ENCODE measurements around the gene NUP85. TPM values are rescaled to one million over a fixed set of nuclear protein-coding genes. Genes with fewer than 3 reads are reported as not detected.

NUP85 gene
- total RNA-seq, 1 experiment from 2014 or later, result 117 TPM

- no peaks in the 10 kb centered on the region for H3K4me1 Mint-ChIP-seq (ENCODE audit: low read depth, unreplicated experiment)
- no peak for TF ChIP-seq CTCF (IDR thresholded peaks at IDR 0.05; ENCODE audit: unreplicated experiment)
- H3K36me3 Mint-ChIP-seq (ENCODE audit: insufficient read depth, unreplicated experiment), result peaks cover 92% of the 10 kb centered on the region
- intact Hi-C loops (cut with micrococcal nuclease; ENCODE audit: unreplicated experiment), result no loop called here
- DNase-seq, result no peak
- CTCF ChIA-PET, result no interaction called here
- no peak overlapping the region for H3K4me3 Mint-ChIP-seq (ENCODE audit: low read depth, unreplicated experiment)
- no peaks in the 10 kb centered on the region for H3K9me3 Mint-ChIP-seq (ENCODE audit: low read depth, unreplicated experiment)
- no TSS peak for BruUV-seq (replicated peaks)
- H3K27me3 Mint-ChIP-seq (ENCODE audit: unreplicated experiment), result no peaks in the 10 kb centered on the region
- no peak overlapping the region for H3K27ac Mint-ChIP-seq (ENCODE audit: unreplicated experiment)
Measured at GRCh38 chr17:75176625-75177024, 28.9 kb upstream of the NUP85 start.

- H3K27me3 Mint-ChIP-seq (ENCODE audit: unreplicated experiment), result no peaks in the 10 kb centered on the region
- BruUV-seq (replicated peaks), result no TSS peak
- intact Hi-C loops (cut with micrococcal nuclease; ENCODE audit: unreplicated experiment), result no loop called here
- H3K27ac Mint-ChIP-seq (ENCODE audit: unreplicated experiment), result no peak overlapping the region
- TF ChIP-seq CTCF (IDR thresholded peaks at IDR 0.05; ENCODE audit: unreplicated experiment), result no peak
- H3K9me3 Mint-ChIP-seq (ENCODE audit: low read depth, unreplicated experiment), result peaks cover under 1% of the 10 kb centered on the region
- H3K4me3 Mint-ChIP-seq (ENCODE audit: low read depth, unreplicated experiment), result no peak overlapping the region
- peaks cover 3% of the 10 kb centered on the region for H3K4me1 Mint-ChIP-seq (ENCODE audit: low read depth, unreplicated experiment)
- CTCF ChIA-PET, result interaction anchor here (0.5 to 0.7 kb wide), 2 partner anchors 51 to 414 kb away, joined by 4 read pairs; no protein-coding TSS in a partner anchor
- H3K36me3 Mint-ChIP-seq (ENCODE audit: insufficient read depth, unreplicated experiment), result peaks cover 92% of the 10 kb centered on the region
- no peak for DNase-seq
Measured at GRCh38 chr17:75178453-75178852, 27.0 kb upstream of the NUP85 start.

- no peaks in the 10 kb centered on the region for H3K27me3 Mint-ChIP-seq (ENCODE audit: unreplicated experiment)
- peak overlapping the region; percentile 76 for H3K4me3 Mint-ChIP-seq (ENCODE audit: low read depth, unreplicated experiment)
- CTCF ChIA-PET, result interaction anchor here (0.7 kb wide), 1 partner anchor 29 kb away, joined by 3 read pairs; no protein-coding TSS in a partner anchor
- no TSS peak for BruUV-seq (replicated peaks)
- TF ChIP-seq CTCF (IDR thresholded peaks at IDR 0.05; ENCODE audit: unreplicated experiment), result no peak
- H3K36me3 Mint-ChIP-seq (ENCODE audit: insufficient read depth, unreplicated experiment), result peaks cover 85% of the 10 kb centered on the region
- no peak for DNase-seq
- intact Hi-C loops (cut with micrococcal nuclease; ENCODE audit: unreplicated experiment), result no loop called here
- peaks cover 17% of the 10 kb centered on the region for H3K4me1 Mint-ChIP-seq (ENCODE audit: low read depth, unreplicated experiment)
- H3K27ac Mint-ChIP-seq (ENCODE audit: unreplicated experiment), result peak overlapping the region; percentile 22
- peaks cover 5% of the 10 kb centered on the region for H3K9me3 Mint-ChIP-seq (ENCODE audit: low read depth, unreplicated experiment)
Measured at GRCh38 chr17:75181110-75181509, 24.4 kb upstream of the NUP85 start.

- Mint-ChIP-seq H3K9me3 (ENCODE audit: low read depth, unreplicated experiment) (peaks cover 5% of the 10 kb centered on the region), H3K27me3 (ENCODE audit: unreplicated experiment) (no peaks in the 10 kb centered on the region), H3K36me3 (ENCODE audit: insufficient read depth, unreplicated experiment) (peaks cover 79% of the 10 kb centered on the region), H3K27ac (ENCODE audit: unreplicated experiment) (peak overlapping the region; percentile 22), H3K4me3 (ENCODE audit: low read depth, unreplicated experiment) (peak overlapping the region; percentile 76), H3K4me1 (ENCODE audit: low read depth, unreplicated experiment) (peaks cover 17% of the 10 kb centered on the region)
- CTCF ChIA-PET, result interaction anchor here (0.7 kb wide), 1 partner anchor 29 kb away, joined by 3 read pairs; no protein-coding TSS in a partner anchor
- TSS peak; percentile 43 for BruUV-seq (replicated peaks)
- DNase-seq, result peak; percentile 26
- intact Hi-C loops (cut with micrococcal nuclease; ENCODE audit: unreplicated experiment), result no loop called here
- no peak for TF ChIP-seq CTCF (IDR thresholded peaks at IDR 0.05; ENCODE audit: unreplicated experiment)
Measured at GRCh38 chr17:75181608-75182318, 23.7 kb upstream of the NUP85 start.
